Measurements from ENCODE around the gene AMPD2.
A peak's percentile ranks its signal among the peaks of the same experiment; 100 is the strongest.

The AMPD2 gene

DNA sequence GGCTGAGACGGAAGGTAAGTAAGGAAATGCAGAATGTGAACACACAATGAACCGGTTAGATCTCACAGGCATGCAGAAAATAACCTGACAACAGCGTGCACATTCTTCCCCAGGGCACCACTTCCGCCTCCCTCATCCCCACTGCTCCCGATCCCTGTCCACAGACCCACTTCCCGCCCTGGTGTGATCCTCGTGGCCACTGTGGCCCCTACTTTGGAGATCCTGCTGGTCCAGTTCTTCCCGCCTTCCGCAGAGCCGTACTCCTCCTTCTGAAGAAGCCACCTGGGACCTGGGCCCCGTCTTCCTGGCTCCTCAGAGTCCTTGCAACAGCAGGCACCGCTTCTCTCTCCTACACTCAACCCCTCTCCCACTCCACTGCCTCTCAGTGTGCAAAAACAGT is 34.9 kb downstream of the AMPD2 start:
- CTCF ChIA-PET: interaction anchor here (0.9 to 16.1 kb wide), 3 partner anchors 16 to 329 kb away, joined by 4 to 344 read pairs (median 228); no protein-coding TSS in a partner anchor
- TF ChIP-seq, protein P1, sequence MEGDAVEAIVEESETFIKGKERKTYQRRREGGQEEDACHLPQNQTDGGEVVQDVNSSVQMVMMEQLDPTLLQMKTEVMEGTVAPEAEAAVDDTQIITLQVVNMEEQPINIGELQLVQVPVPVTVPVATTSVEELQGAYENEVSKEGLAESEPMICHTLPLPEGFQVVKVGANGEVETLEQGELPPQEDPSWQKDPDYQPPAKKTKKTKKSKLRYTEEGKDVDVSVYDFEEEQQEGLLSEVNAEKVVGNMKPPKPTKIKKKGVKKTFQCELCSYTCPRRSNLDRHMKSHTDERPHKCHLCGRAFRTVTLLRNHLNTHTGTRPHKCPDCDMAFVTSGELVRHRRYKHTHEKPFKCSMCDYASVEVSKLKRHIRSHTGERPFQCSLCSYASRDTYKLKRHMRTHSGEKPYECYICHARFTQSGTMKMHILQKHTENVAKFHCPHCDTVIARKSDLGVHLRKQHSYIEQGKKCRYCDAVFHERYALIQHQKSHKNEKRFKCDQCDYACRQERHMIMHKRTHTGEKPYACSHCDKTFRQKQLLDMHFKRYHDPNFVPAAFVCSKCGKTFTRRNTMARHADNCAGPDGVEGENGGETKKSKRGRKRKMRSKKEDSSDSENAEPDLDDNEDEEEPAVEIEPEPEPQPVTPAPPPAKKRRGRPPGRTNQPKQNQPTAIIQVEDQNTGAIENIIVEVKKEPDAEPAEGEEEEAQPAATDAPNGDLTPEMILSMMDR (IDR thresholded peaks at IDR 0.05; ENCODE audit: insufficient read depth, low read length, missing control alignments): no peak
- no peak for DNase-seq (ENCODE audit: low read depth, low spot score)
- POLR2A ChIA-PET: no interaction called here
- no peak overlapping the region for H3K4me3 ChIP-seq (ENCODE audit: low read depth, low read length)

DNA sequence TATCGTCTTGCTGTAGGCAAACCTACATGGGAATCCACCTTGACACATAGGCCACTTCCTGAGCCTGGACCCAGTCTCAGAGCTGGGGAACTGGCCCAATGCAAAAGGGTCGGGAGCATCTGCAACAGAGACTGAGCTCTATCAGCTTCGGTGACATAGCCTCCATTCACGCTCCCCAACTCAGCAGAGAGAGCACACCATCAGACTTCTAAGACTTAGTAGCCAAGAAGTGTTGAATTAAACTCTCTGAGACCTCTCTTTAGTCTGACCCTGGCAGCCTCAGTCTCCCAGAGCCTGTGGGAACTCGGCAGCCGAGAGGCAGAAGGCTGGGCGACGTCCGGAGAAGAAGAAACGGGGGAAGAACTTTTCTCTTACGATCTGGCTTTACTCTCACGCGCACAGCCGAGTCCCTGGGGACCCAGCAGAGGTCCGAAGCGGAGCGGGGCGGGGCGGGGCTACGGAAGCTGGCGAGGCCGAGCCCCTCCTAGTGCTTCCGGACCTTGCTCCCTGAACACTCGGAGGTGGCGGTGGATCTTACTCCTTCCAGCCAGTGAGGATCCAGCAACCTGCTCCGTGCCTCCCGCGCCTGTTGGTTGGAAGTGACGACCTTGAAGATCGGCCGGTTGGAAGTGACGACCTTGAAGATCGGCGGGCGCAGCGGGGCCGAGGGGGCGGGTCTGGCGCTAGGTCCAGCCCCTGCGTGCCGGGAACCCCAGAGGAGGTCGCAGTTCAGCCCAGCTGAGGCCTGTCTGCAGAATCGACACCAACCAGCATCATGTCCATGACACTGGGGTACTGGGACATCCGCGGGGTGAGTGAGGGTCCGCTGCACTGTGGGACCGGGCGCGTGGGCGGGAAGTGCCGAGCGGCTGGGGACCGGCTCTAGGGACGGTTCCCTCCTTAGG is 36.2 kb downstream of the AMPD2 start, which contains the start of gene GSTM4:
TSS of gene GSTM4 (plus strand) at position 485 of the 905 bp plus-strand sequence. CDS start at position 776, 291 bp downstream.
- POLR2A ChIA-PET: interaction anchor here (0.6 kb wide), 1 partner anchor 347 kb away, joined by 4 read pairs; no protein-coding TSS in a partner anchor
- CTCF ChIA-PET: interaction anchor here (1.9 to 16.1 kb wide), 3 partner anchors 17 to 123 kb away, joined by 5 to 344 read pairs (median 228); no protein-coding TSS in a partner anchor
- TF ChIP-seq, protein P1 (IDR thresholded peaks at IDR 0.05; ENCODE audit: insufficient read depth, low read length, missing control alignments): peak; percentile 18
- DNase-seq (ENCODE audit: low read depth, low spot score): no peak
- H3K4me3 ChIP-seq (ENCODE audit: low read depth, low read length): peak within 1 kb of the TSS; percentile 78

DNA sequence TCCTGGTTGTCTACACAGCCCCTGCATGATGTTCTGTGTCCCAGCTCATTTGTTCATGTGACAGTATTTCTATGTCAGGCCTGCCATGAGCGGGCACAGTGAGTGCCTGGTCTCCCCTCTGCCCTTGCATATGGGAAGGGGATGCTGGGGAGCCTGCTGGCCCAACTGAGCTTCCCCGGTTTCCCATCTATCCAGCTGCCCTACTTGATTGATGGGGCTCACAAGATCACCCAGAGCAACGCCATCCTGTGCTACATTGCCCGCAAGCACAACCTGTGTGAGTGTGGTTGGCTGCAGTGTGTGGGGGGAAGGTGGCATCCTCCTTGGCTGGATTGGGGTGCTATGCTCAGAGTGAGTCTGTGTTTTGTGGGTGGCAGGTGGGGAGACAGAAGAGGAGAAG is 37.8 kb downstream of the AMPD2 start:
- DNase-seq (ENCODE audit: low read depth, low spot score): no peak
- TF ChIP-seq, protein P1 (IDR thresholded peaks at IDR 0.05; ENCODE audit: insufficient read depth, low read length, missing control alignments): no peak
- H3K4me3 ChIP-seq (ENCODE audit: low read depth, low read length): no peak overlapping the region
- CTCF ChIA-PET: interaction anchor here (1.9 to 16.1 kb wide), 3 partner anchors 19 to 125 kb away, joined by 5 to 344 read pairs (median 228); no protein-coding TSS in a partner anchor
- POLR2A ChIA-PET: interaction anchor here (0.6 kb wide), 1 partner anchor 254 kb away, joined by 3 read pairs; no protein-coding TSS in a partner anchor

DNA sequence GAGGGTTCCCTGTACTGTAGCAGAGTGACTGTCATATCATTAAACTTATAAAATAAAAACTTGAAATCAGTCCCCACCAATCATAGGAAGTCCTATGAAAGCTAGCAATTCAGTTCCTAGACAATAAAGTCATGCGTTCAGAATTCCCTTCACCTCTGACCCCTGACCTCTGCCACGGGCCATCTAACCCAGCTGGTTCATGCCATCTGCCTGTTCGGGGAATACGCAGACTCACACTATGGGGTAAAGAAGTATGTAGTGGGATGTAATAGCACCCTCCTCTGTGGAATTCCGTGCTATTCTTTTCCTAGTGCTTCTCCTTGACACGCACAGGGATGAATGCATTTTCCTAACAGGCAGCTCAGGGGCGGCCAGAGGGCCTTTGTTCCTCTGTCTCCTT is 38.3 kb downstream of the AMPD2 start:
- TF ChIP-seq, protein P1 (IDR thresholded peaks at IDR 0.05; ENCODE audit: insufficient read depth, low read length, missing control alignments): no peak
- CTCF ChIA-PET: interaction anchor here (0.7 to 16.1 kb wide), 4 partner anchors 19 to 126 kb away, joined by 3 to 344 read pairs (median 116); no protein-coding TSS in a partner anchor
- no peak overlapping the region for H3K4me3 ChIP-seq (ENCODE audit: low read depth, low read length)
- no peak for DNase-seq (ENCODE audit: low read depth, low spot score)
- POLR2A ChIA-PET: interaction anchor here (0.6 to 0.7 kb wide), 2 partner anchors 20 to 254 kb away, joined by 3 read pairs; no protein-coding TSS in a partner anchor

DNA sequence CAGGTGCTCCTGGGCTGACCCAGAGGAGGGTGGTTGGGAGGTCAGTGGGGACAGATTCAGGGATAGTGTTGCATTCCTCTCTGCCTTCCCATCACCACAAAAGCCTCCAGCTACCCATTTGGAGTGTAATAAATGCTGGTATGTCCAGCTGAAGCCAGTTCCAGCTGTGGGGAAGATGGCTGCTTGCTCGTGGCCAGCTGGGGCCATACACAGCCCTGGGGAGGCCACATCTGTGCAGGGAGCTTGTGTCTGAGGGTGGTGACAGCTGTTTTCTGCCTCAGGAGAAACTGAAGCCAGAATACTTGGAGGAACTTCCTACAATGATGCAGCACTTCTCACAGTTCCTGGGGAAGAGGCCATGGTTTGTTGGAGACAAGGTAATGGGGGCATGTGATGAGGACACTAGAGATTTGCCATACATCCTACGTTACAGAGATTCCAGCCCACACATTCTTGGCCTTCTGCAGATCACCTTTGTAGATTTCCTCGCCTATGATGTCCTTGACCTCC is 39.0 kb downstream of the AMPD2 start:
- CTCF ChIA-PET: interaction anchor here (11.7 to 16.1 kb wide), 2 partner anchors 20 to 114 kb away, joined by 228 to 344 read pairs; no protein-coding TSS in a partner anchor
- TF ChIP-seq, protein P1 (IDR thresholded peaks at IDR 0.05; ENCODE audit: insufficient read depth, low read length, missing control alignments): no peak
- no peak overlapping the region for H3K4me3 ChIP-seq (ENCODE audit: low read depth, low read length)
- DNase-seq (ENCODE audit: low read depth, low spot score): no peak
- POLR2A ChIA-PET: interaction anchor here (0.7 kb wide), 1 partner anchor 21 kb away, joined by 3 read pairs; no protein-coding TSS in a partner anchor

Measured in AG04449 (cell line).